Neural progenitor cell (in vitro differentiated cells): ENCODE measurements around the gene FAM180A. TPM values are rescaled to one million over a fixed set of nuclear protein-coding genes. Genes with fewer than 3 reads are reported as not detected.

Experiments used
- DNase-seq: peaks from one replicate; pipeline ENCODE4 v3.0.0-alpha.2; 2016; ENCODE audit warnings: low spot score
- H2AFZ ChIP-seq: fragments of 200-600 bp; sonication (generic); replicated peaks from 2 replicates; pipeline ENCODE4 v1.6.1; 2016; ENCODE audit warnings: antibody characterized with exemption
- H3F3A ChIP-seq: fragments of 200-600 bp; sonication (generic); 2 replicates; pipeline ENCODE4 v1.6.1; 2016; ENCODE audit warnings: antibody characterized with exemption, low read depth
- H3K27ac ChIP-seq: fragments of 200-600 bp; sonication (generic); 2 replicates; pipeline ENCODE4 v1.5.1; 2016; ENCODE audit warnings: mild to moderate bottlenecking
- H3K27me3 ChIP-seq: fragments of 200-600 bp; sonication (generic); 2 replicates; pipeline ENCODE4 v1.6.1; 2016; ENCODE audit warnings: mild to moderate bottlenecking, moderate library complexity
- H3K36me3 ChIP-seq: fragments of 200-600 bp; sonication (generic); 2 replicates; pipeline ENCODE4 v1.5.1; 2016
- H3K4me1 ChIP-seq: fragments of 200-600 bp; sonication (generic); 2 replicates; pipeline ENCODE4 v1.6.1; 2016; ENCODE audit warnings: mixed run types
- H3K4me2 ChIP-seq: fragments of 200-600 bp; sonication (generic); 2 replicates; pipeline ENCODE4 v1.6.1; 2016
- H3K4me3 ChIP-seq: fragments of 200-600 bp; sonication (generic); 2 replicates; pipeline ENCODE4 v1.5.1; 2016
- H3K79me2 ChIP-seq: fragments of 200-600 bp; sonication (generic); 2 replicates; pipeline ENCODE4 v1.6.1; 2016; ENCODE audit warnings: low read depth
- H3K9ac ChIP-seq: fragments of 200-600 bp; sonication (generic); 2 replicates; pipeline ENCODE4 v1.6.1; 2016
- H3K9me3 ChIP-seq: fragments of 200-600 bp; sonication (generic); 2 replicates; pipeline ENCODE4 v1.5.1; 2016; ENCODE audit warnings: low read depth
- H4K20me1 ChIP-seq: fragments of 200-600 bp; sonication (generic); 2 replicates; pipeline ENCODE4 v1.6.1; 2016; ENCODE audit warnings: low read depth
- H3K27ac Mint-ChIP-seq: 3 replicates; pipeline ENCODE4 v1.8.0; 2021; ENCODE audit warnings: mixed read lengths
- H3K27me3 Mint-ChIP-seq: 2 replicates; pipeline ENCODE4 v1.8.0; 2022; ENCODE audit warnings: low read depth, mild to moderate bottlenecking, inconsistent platforms, moderate library complexity, mixed read lengths; ENCODE audit not compliant: insufficient read depth
- H3K36me3 Mint-ChIP-seq: 3 replicates; pipeline ENCODE4 v1.8.0; 2021; ENCODE audit warnings: mixed read lengths
- H3K4me1 Mint-ChIP-seq: 3 replicates; pipeline ENCODE4 v1.8.0; 2021; ENCODE audit warnings: mixed read lengths
- H3K4me3 Mint-ChIP-seq: 3 replicates; pipeline ENCODE4 v1.8.0; 2021; ENCODE audit warnings: mild to moderate bottlenecking, moderate library complexity, mixed read lengths
- H3K9me3 Mint-ChIP-seq: 3 replicates; pipeline ENCODE4 v1.8.0; 2020; ENCODE audit warnings: mixed read lengths
- CTCF ChIP-seq: fragments of 200-600 bp; sonication (generic); IDR thresholded peaks from 2 replicates; pipeline ENCODE4 v1.5.1; 2017; ENCODE audit warnings: antibody characterized with exemption, mild to moderate bottlenecking
- EZH2 ChIP-seq: fragments of 200-600 bp; sonication (generic); IDR thresholded peaks from 2 replicates; pipeline ENCODE4 v1.6.1; 2017; ENCODE audit warnings: antibody characterized with exemption, mild to moderate bottlenecking, moderate library complexity
- EZH2phosphoT487 ChIP-seq: fragments of 200-600 bp; sonication (generic); IDR thresholded peaks from 2 replicates; pipeline ENCODE4 v1.6.1; 2017; ENCODE audit warnings: antibody characterized with exemption
- total RNA-seq: library from RNA; depleted of rRNA; stranded (reverse); fragments of >200 nt; gene quantifications from 2 replicates; pipeline ENCODE4 v1.2.3, GENCODE V29; 2015; ENCODE audit warnings: low replicate concordance

Gene FAM180A
- total RNA-seq, 1 donor from 2014 or later = not detected

- Histone ChIP-seq H3K4me2 (no peak overlapping the region), H3K9ac (no peak overlapping the region)
Observed at GRCh38 chr7:135743907-135744731, 4.5 kb downstream of the FAM180A start.

GRCh38 chr7:135742371-135742770 lies 6.2 kb downstream of the FAM180A start:
- Mint-ChIP-seq H3K27me3 (peaks cover 11% of the 10 kb centered on the region), H3K27ac (no peak overlapping the region), H3K36me3 (no peaks in the 10 kb centered on the region), H3K9me3 (peaks cover 1% of the 10 kb centered on the region), H3K4me3 (no peak overlapping the region), H3K4me1 (peaks cover 12% of the 10 kb centered on the region)
- H3K4me2 ChIP-seq = no peak overlapping the region
- H3K9me3 ChIP-seq = no peaks in the 10 kb centered on the region
- peaks cover 4% of the 10 kb centered on the region for H3K4me1 ChIP-seq
- no peaks in the 10 kb centered on the region for H3K79me2 ChIP-seq
- no peaks in the 10 kb centered on the region for H3F3A ChIP-seq
- H2AFZ ChIP-seq = no peak overlapping the region
- no peak overlapping the region for H3K27ac ChIP-seq
- no peak for DNase-seq
- H4K20me1 ChIP-seq = no peaks in the 10 kb centered on the region
- H3K27me3 ChIP-seq = no peaks in the 10 kb centered on the region
- no peaks in the 10 kb centered on the region for H3K36me3 ChIP-seq
- no peak for TF ChIP-seq EZH2phosphoT487
- no peak for TF ChIP-seq EZH2
- TF ChIP-seq CTCF = no peak
- H3K4me3 ChIP-seq = no peak overlapping the region
- H3K9ac ChIP-seq = no peak overlapping the region

More at GRCh38 chr7:135743907-135744731, 4.5 kb downstream of the FAM180A start:
- Histone ChIP-seq H3K4me1 (peaks cover 4% of the 10 kb centered on the region), H3K27ac (no peak overlapping the region), H3K36me3 (no peaks in the 10 kb centered on the region), H3K4me3 (no peak overlapping the region), H3F3A (no peaks in the 10 kb centered on the region), H3K27me3 (no peaks in the 10 kb centered on the region), H4K20me1 (no peaks in the 10 kb centered on the region), H3K79me2 (no peaks in the 10 kb centered on the region), H3K9me3 (no peaks in the 10 kb centered on the region), H2AFZ (no peak overlapping the region)
- Mint-ChIP-seq H3K36me3 (no peaks in the 10 kb centered on the region), H3K9me3 (peaks cover 3% of the 10 kb centered on the region), H3K4me3 (no peak overlapping the region), H3K4me1 (peaks cover 12% of the 10 kb centered on the region), H3K27ac (peak overlapping the region; percentile 26), H3K27me3 (peaks cover 19% of the 10 kb centered on the region)
- no peak for DNase-seq
- no peak for TF ChIP-seq EZH2phosphoT487
- TF ChIP-seq CTCF = no peak
- TF ChIP-seq EZH2 = no peak

- no peak for DNase-seq
- no peak overlapping the region for H3K4me3 ChIP-seq
- H3K36me3 ChIP-seq = no peaks in the 10 kb centered on the region
- peaks cover 7% of the 10 kb centered on the region for H3K27me3 Mint-ChIP-seq
- H3K27me3 ChIP-seq = no peaks in the 10 kb centered on the region
- H3K27ac Mint-ChIP-seq = no peak overlapping the region
- no peak overlapping the region for H3K27ac ChIP-seq
- no peaks in the 10 kb centered on the region for H3K9me3 Mint-ChIP-seq
- H3F3A ChIP-seq = no peaks in the 10 kb centered on the region
- peaks cover 12% of the 10 kb centered on the region for H3K4me1 Mint-ChIP-seq
- no peak overlapping the region for H3K4me3 Mint-ChIP-seq
- TF ChIP-seq EZH2phosphoT487 = no peak
- no peak for TF ChIP-seq CTCF
- no peak for TF ChIP-seq EZH2
- H3K36me3 Mint-ChIP-seq = no peaks in the 10 kb centered on the region
- H3K4me2 ChIP-seq = no peak overlapping the region
- H3K9ac ChIP-seq = no peak overlapping the region
- H3K79me2 ChIP-seq = no peaks in the 10 kb centered on the region
- peaks cover 4% of the 10 kb centered on the region for H3K4me1 ChIP-seq
- no peaks in the 10 kb centered on the region for H3K9me3 ChIP-seq
- no peak overlapping the region for H2AFZ ChIP-seq
- no peaks in the 10 kb centered on the region for H4K20me1 ChIP-seq
Observed at GRCh38 chr7:135741905-135742304, 6.7 kb downstream of the FAM180A start.
